ENCODE results near the gene PPM1L.

Gene PPM1L

GRCh38 chr3:160857476-160858119 lies 101.6 kb downstream of the PPM1L start:
- DNase-seq, result no peak

- no peak for DNase-seq
Observed at GRCh38 chr3:160860346-160860745, 104.3 kb downstream of the PPM1L start.

GRCh38 chr3:160869825-160870224 lies 113.8 kb downstream of the PPM1L start:
- peak; percentile 33 for DNase-seq

GRCh38 chr3:160870327-160870726 lies 114.3 kb downstream of the PPM1L start:
- DNase-seq, result peak; percentile 41

GRCh38 chr3:160874736-160875135 lies 118.7 kb downstream of the PPM1L start:
- no peak for DNase-seq

- no peak for DNase-seq
Observed at GRCh38 chr3:160876643-160877042, 120.6 kb downstream of the PPM1L start.

- no peak for DNase-seq
Observed at GRCh38 chr3:160879859-160880258, 123.8 kb downstream of the PPM1L start.

GRCh38 chr3:160883373-160883772 lies 127.3 kb downstream of the PPM1L start:
- DNase-seq, result no peak

- DNase-seq, result peak; percentile 82
Observed at GRCh38 chr3:160885791-160886286, 129.8 kb downstream of the PPM1L start.

GRCh38 chr3:160886421-160886820 lies 130.4 kb downstream of the PPM1L start:
- no peak for DNase-seq

GRCh38 chr3:160893207-160893606 lies 137.2 kb downstream of the PPM1L start:
- DNase-seq, result no peak

GRCh38 chr3:160904691-160905090 lies 148.7 kb downstream of the PPM1L start:
- no peak for DNase-seq

- no peak for DNase-seq
Observed at GRCh38 chr3:160906646-160907045, 150.6 kb downstream of the PPM1L start.

GRCh38 chr3:160909917-160910316 lies 153.9 kb downstream of the PPM1L start:
- DNase-seq, result no peak

GRCh38 chr3:160911411-160911810 lies 155.4 kb downstream of the PPM1L start:
- DNase-seq, result no peak

GRCh38 chr3:160916472-160916871 lies 160.4 kb downstream of the PPM1L start:
- no peak for DNase-seq

GRCh38 chr3:160919942-160920341 lies 163.9 kb downstream of the PPM1L start:
- DNase-seq, result no peak

GRCh38 chr3:160921020-160921635 lies 165.1 kb downstream of the PPM1L start:
- DNase-seq, result peak; percentile 18

- DNase-seq, result no peak
Observed at GRCh38 chr3:160924776-160925175, 168.7 kb downstream of the PPM1L start.

GRCh38 chr3:160927620-160928019 lies 171.6 kb downstream of the PPM1L start:
- no peak for DNase-seq

GRCh38 chr3:160928183-160928726 lies 172.2 kb downstream of the PPM1L start:
- no peak for DNase-seq

- DNase-seq, result peak; percentile 17
Observed at GRCh38 chr3:160929595-160929994, 173.6 kb downstream of the PPM1L start.

- no peak for DNase-seq
Observed at GRCh38 chr3:160931474-160931873, 175.4 kb downstream of the PPM1L start.

- DNase-seq, result no peak
Observed at GRCh38 chr3:160935413-160936095, 179.5 kb downstream of the PPM1L start.
